ENCODE data around the gene C2CD4D.

GRCh38 chr1:151801310-151801820 is 38.3 kb downstream of the C2CD4D start:
- TF ChIP-seq CTCF (IDR thresholded peaks at IDR 0.05 in 8 of 11, conservative IDR thresholded peaks at IDR 0.05 in 3 of 11) (no peak), POLR2AphosphoS5 (IDR thresholded peaks at IDR 0.05) (no peak)

Measured in spleen (tissue), 7 donors.